K562 (cell line): ENCODE results near the gene HEATR3. TPM values are rescaled to one million over a fixed set of nuclear protein-coding genes. Genes with fewer than 3 reads are reported as not detected.

Experiments
- ATAC-seq: fragments of 200-7000 bp; cut with Tn5 transposase; 3 replicates; pipeline ENCODE4 v1.9.1; 2020; ENCODE audit warnings: moderate library complexity
- BruUV-seq: library from RNA; stranded (reverse); fragments of 400-500 nt; replicated peaks from 2 replicates; lab custom pipeline; 2021; lab: Mats Ljungman, UMichigan
- CTCF ChIA-PET: fragments of 300-600 bp; formaldehyde crosslinking; extraction: SDS; loops from one replicate; lab custom pipeline; 2021; ENCODE audit warnings: low intra/inter-chr PET ratio; lab: Yijun Ruan, JAX
- POLR2A ChIA-PET: fragments of 300-600, 350-650 bp; sonication (Branson Sonifier 250); formaldehyde crosslinking; extraction: SDS; loops from one replicate; lab custom pipeline; 2021; ENCODE audit warnings: antibody characterized with exemption, inconsistent platforms; lab: Yijun Ruan, JAX
- DNase-seq, 4 experiments: peaks; one replicate each; pipeline versions ENCODE4 v3.0.0 to v3.0.0-alpha.2; 2011 to 2018; ENCODE audit warnings: low spot score in 3 of 4, mixed read lengths in 3 of 4; ENCODE audit errors: extremely low read depth in 1 of 4
- FAIRE-seq: peaks from 2 replicates; lab custom pipeline; 2011; peaks lifted over from hg19 to GRCh38; lab: Jason Lieb, UNC
- H2AFZ ChIP-seq: 2 replicates; pipeline ENCODE4 v1.6.0; 2011; ENCODE audit warnings: low read depth, low read length, control low read depth, inconsistent platforms
- H3K27ac ChIP-seq: fragments of 200-600 bp; 3 replicates; pipeline ENCODE4 v1.8.0; 2011; ENCODE audit warnings: low read depth, mild to moderate bottlenecking, control low read depth, inconsistent platforms, low read length, moderate library complexity, mixed read lengths; ENCODE audit errors: extremely low read depth
- H3K27me3 ChIP-seq, 2 experiments: fragments of 300-600 bp in 1 of 2; 2 replicates in 1 of 2; 3 replicates in 1 of 2; pipeline versions ENCODE4 v1.6.0 to v1.8.0; 2011; ENCODE audit warnings: inconsistent platforms in 2 of 2, low read length in 2 of 2, mild to moderate bottlenecking in 1 of 2, mixed read lengths in 1 of 2, moderate library complexity in 1 of 2; ENCODE audit not compliant: control insufficient read depth in 2 of 2, insufficient read depth in 2 of 2
- H3K36me3 ChIP-seq: fragments of 300-600 bp; 3 replicates; pipeline ENCODE4 v1.8.0; 2011; ENCODE audit warnings: mild to moderate bottlenecking, low read length, inconsistent platforms; ENCODE audit not compliant: control insufficient read depth, insufficient read depth
- H3K4me1 ChIP-seq, 2 experiments: fragments of 200-600 bp in 1 of 2; replicated peaks in 1 of 2; 2 replicates in 1 of 2; 3 replicates in 1 of 2; pipeline versions ENCODE4 v1.5.1 to v1.8.0; 2011; ENCODE audit warnings: inconsistent platforms in 2 of 2, low read length in 2 of 2, mild to moderate bottlenecking in 1 of 2, mixed read lengths in 1 of 2, moderate library complexity in 1 of 2; ENCODE audit not compliant: control insufficient read depth in 2 of 2, insufficient read depth in 2 of 2
- H3K4me2 ChIP-seq: 2 replicates; pipeline ENCODE4 v1.6.1; 2011; ENCODE audit warnings: low read length, control low read depth, inconsistent platforms, mixed read lengths; ENCODE audit not compliant: insufficient read depth
- H3K4me3 ChIP-seq: fragments of 200-600 bp; sonication (generic), shearing (Covaris generic); 2 replicates; pipeline ENCODE4 v1.5.1; 2016; ENCODE audit warnings: control low read depth, inconsistent platforms
- H3K79me2 ChIP-seq: fragments of 200-600 bp; 3 replicates; pipeline ENCODE4 v1.8.0; 2011; ENCODE audit warnings: low read length, inconsistent platforms; ENCODE audit not compliant: control insufficient read depth, insufficient read depth
- H3K9ac ChIP-seq, 2 experiments: 2 replicates each; pipeline versions ENCODE4 v1.6.0 to v1.6.1; 2011; ENCODE audit warnings: low read depth in 2 of 2, low read length in 2 of 2, control low read depth in 1 of 2, inconsistent platforms in 1 of 2, mild to moderate bottlenecking in 1 of 2, mixed read lengths in 1 of 2; ENCODE audit not compliant: insufficient read depth in 1 of 2
- H3K9me1 ChIP-seq: one replicate; pipeline ENCODE4 v1.6.0; 2011; ENCODE audit warnings: inconsistent platforms, mild to moderate bottlenecking, low read length, moderate library complexity; ENCODE audit not compliant: control insufficient read depth, insufficient read depth
- H3K9me3 ChIP-seq: replicated peaks from 2 replicates; pipeline ENCODE4 v1.5.1; 2011; ENCODE audit warnings: low read depth, low read length, inconsistent platforms; ENCODE audit not compliant: control insufficient read depth, insufficient read depth
- H4K20me1 ChIP-seq: replicated peaks from 2 replicates; pipeline ENCODE4 v1.6.1; 2011; ENCODE audit warnings: low read length, inconsistent platforms, mixed read lengths; ENCODE audit not compliant: control insufficient read depth, insufficient read depth
- ARID3A ChIP-seq: IDR thresholded peaks from 2 replicates; pipeline ENCODE4 v1.6.1; 2012; ENCODE audit warnings: low read depth, low read length, improper control_type of control experiment, borderline replicate concordance
- CXXC5 ChIP-seq: fragments of 250-450 bp; sonication (Bioruptor Pico); IDR thresholded peaks from 2 replicates; pipeline ENCODE4 v1.8.0; 2022; ENCODE audit warnings: inconsistent platforms, mild to moderate bottlenecking, moderate library complexity
- FOXM1 ChIP-seq, 2 experiments: fragments of 450-650 bp in 1 of 2; sonication (generic) in 1 of 2; formaldehyde crosslinking in 1 of 2; IDR thresholded peaks; 2 replicates each; pipeline versions ENCODE4 v1.6.1 to v1.9.0; 2017 to 2022; ENCODE audit warnings: low read depth in 2 of 2, mild to moderate bottlenecking in 2 of 2, missing genetic modification reagents in 1 of 2, moderate library complexity in 1 of 2
- HDAC6 ChIP-seq: IDR thresholded peaks from 2 replicates; pipeline ENCODE4 v1.6.1; 2012; ENCODE audit warnings: low read depth, mild to moderate bottlenecking, control low read depth, inconsistent platforms, low read length, moderate library complexity
- KLF16 ChIP-seq: IDR thresholded peaks from 2 replicates; pipeline ENCODE4 v1.6.1; 2016; ENCODE audit warnings: antibody characterized with exemption
- NR0B1 ChIP-seq: fragments of 450-650 bp; IDR thresholded peaks from one replicate; pipeline ENCODE4 v1.6.1; 2018; ENCODE audit warnings: mild to moderate bottlenecking, moderate library complexity; ENCODE audit not compliant: partially characterized antibody
- SMAD1 ChIP-seq: fragments of 150-350 bp; IDR thresholded peaks from 2 replicates; pipeline ENCODE4 v1.6.1; 2014; ENCODE audit warnings: low read length, low read depth; ENCODE audit not compliant: partially characterized antibody
- SREBF1 ChIP-seq: fragments of 150-350 bp; IDR thresholded peaks from 2 replicates; pipeline ENCODE4 v1.6.1; 2014; ENCODE audit warnings: antibody characterized with exemption, low read depth, low read length, borderline replicate concordance
- ZBTB43 ChIP-seq: sonication (generic); formaldehyde crosslinking; IDR thresholded peaks from 2 replicates; pipeline ENCODE4 v1.8.0; 2023; ENCODE audit warnings: mild to moderate bottlenecking, missing genetic modification reagents
- ZNF133 ChIP-seq: fragments of 250-450 bp; sonication (Bioruptor Pico); IDR thresholded peaks from 2 replicates; pipeline ENCODE4 v1.4.0; 2020; ENCODE audit warnings: mild to moderate bottlenecking
- ZNF253 ChIP-seq: fragments of 250-450 bp; sonication (Bioruptor Pico); conservative IDR thresholded peaks from 2 replicates; pipeline ENCODE4 v1.6.1; 2021; ENCODE audit warnings: mild to moderate bottlenecking
- ZNF668 ChIP-seq: fragments of 250-450 bp; sonication (Bioruptor Pico); IDR thresholded peaks from 2 replicates; pipeline ENCODE4 v1.8.0; 2022; ENCODE audit warnings: mild to moderate bottlenecking, inconsistent platforms
- whole genome bisulfite sequencing: fragments of 100-300 bp; shearing (Covaris generic); methylation state at CpG from one replicate; pipeline ENCODE4 v1.1.6; 2016; ENCODE audit warnings: low coverage, mixed read lengths; ENCODE audit not compliant: insufficient coverage; ENCODE audit errors: missing lambda C conversion rate; 5-methylcytosine and 5-hydroxymethylcytosine counted together
- in situ Hi-C: fragments of 300-500 bp; cut with MboI; formaldehyde crosslinking; loops from 4 replicates; pipeline ENCODE4 v1.15.0; 2018; ENCODE audit warnings: inconsistent platforms, mixed read lengths
- intact Hi-C: fragments of 100-400 bp; cut with micrococcal nuclease; formaldehyde crosslinking; loops from 2 replicates; pipeline ENCODE4 v1.14.2; 2022
- polyA plus RNA-seq, 8 experiments: library from polyadenylated mRNA; depleted of rRNA in 4 of 8; stranded (reverse) in 5 of 8; unstranded in 3 of 8; fragments of >200 nt; fragmentation: Nextera tagmentation in 2 of 8; fragmentation: Illumina TruSeq in 1 of 8; extraction: Ambion mirVana in 2 of 8; extraction: Trizol in 1 of 8; gene quantifications; 2 replicates each; pipeline versions ENCODE4 v1.2.1 to v1.2.3, GENCODE V29; 2011 to 2014; ENCODE audit warnings: inconsistent platforms in 1 of 8, missing spikeins in 1 of 8
- total RNA-seq, 7 experiments: library from RNA; depleted of rRNA in 6 of 7; stranded (reverse); fragments of >200 nt in 6 of 7; fragmentation: Illumina TruSeq in 2 of 7; extraction: Trizol in 2 of 7; gene quantifications; 2 replicates each; pipeline versions ENCODE4 v1.2.1 to v1.2.3, GENCODE V29; 2011 to 2021; ENCODE audit warnings: low replicate concordance in 1 of 7

The HEATR3 gene
- total and polyA plus RNA-seq, 9 of the 15 experiments (the other 6 are each of a cell fraction or from before 2014, with no cell fraction given) = 1.7 to 30.2 (median 18.8) TPM

GRCh38 chr16:50083996-50084395 is 18.2 kb downstream of the HEATR3 start:
- Histone ChIP-seq H3K4me3 (no peak overlapping the region), H4K20me1 (no peaks in the 10 kb centered on the region), H3K27ac (no peak overlapping the region), H3K79me2 (no peaks in the 10 kb centered on the region), H3K4me2 (no peak overlapping the region), H3K27me3 (no peaks in the 10 kb centered on the region), H3K4me1 (no peaks in the 10 kb centered on the region), H3K9me3 (no peaks in the 10 kb centered on the region), H3K9ac (no peak overlapping the region), H3K9me1 (no peaks in the 10 kb centered on the region), H2AFZ (no peak overlapping the region)
- DNase-seq (no peak), FAIRE-seq (no peak), ATAC-seq (no peak)
- WGBS = 89% methylated on average over 8 of the region's 8 CpGs
- ChIA-PET POLR2A (interaction anchor here (1.2 kb wide), 1 partner anchor 16 kb away, joined by 3 read pairs; no protein-coding TSS in a partner anchor), CTCF (no interaction called here)
- in situ Hi-C loops (no loop called here), intact Hi-C loops (no loop called here)
- no TSS peak for BruUV-seq
- TF ChIP-seq KLF16 (no peak), ZNF668 (CRISPR knock-in tag) (no peak), SMAD1 (no peak), ZNF133 (CRISPR knock-in tag) (no peak), NR0B1 (no peak), ZBTB43 (CRISPR knock-in tag) (no peak), ARID3A (no peak), HDAC6 (no peak), SREBF1 (no peak), CXXC5 (CRISPR knock-in tag) (no peak), FOXM1 (IDR thresholded peaks at IDR 0.05; ENCODE audit: low read depth) (no peak), FOXM1 (CRISPR knock-in tag; IDR thresholded peaks at IDR 0.05; ENCODE audit: low read depth) (no peak), ZNF253 (CRISPR knock-in tag) (no peak)
- TF ChIP-seq, all 486 proteins: peak for 0
- peaks cover 72% of the 10 kb centered on the region; the same call in 2 of the 3 replicates for H3K36me3 ChIP-seq
